ENCODE results near the gene LRP2BP. TPM values are rescaled to one million over a fixed set of nuclear protein-coding genes. Genes with fewer than 3 reads are reported as not detected.
"Not testable (repeated sequence)": the region's sequence is repeated elsewhere in the genome, so short reads cannot be mapped to it uniquely, and the experiment has no call there.

The LRP2BP gene
- total RNA-seq, 1 donor from 2014 or later, result 0.34 TPM

- peak; percentile 29 for DNase-seq
These were observed 36.8 kb downstream of the LRP2BP start for GRCh38 chr4:185358959-185359358.

GRCh38 chr4:185358514-185358913 is 37.2 kb downstream of the LRP2BP start:
- peak; percentile 78 for DNase-seq

DNA sequence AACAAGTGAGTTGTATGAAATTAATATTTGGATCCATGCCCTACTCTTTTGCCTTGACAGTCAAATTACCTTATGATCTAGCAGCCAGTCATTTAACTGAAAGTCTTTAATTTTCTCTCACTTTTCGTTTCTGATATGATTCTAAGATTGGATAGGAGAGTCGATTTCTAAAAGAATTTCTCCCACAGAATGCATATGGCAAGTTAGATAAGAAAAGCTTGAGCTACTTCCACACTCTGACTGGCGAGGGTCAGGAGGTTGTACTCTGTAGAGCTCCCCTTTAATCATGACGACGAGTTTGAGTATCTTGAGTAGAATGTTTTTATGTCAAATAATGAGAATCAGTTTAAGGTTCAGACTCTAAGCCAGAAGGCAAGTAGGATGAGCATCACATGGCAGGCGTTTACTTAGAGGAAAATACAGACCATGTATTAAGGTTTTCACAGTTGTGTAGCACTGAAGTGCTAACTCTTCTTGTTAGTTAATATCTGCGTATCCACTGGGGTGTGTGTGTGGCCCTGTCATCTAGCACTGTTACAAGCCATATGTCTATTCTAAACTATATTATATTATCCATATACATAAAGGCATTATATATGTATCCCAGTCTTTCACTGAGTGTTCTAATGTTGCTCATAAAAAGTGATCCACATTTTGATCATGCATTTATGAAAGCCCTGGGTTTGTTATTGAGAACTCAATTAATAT is 37.8 kb downstream of the LRP2BP start:
- no peak for DNase-seq

DNA sequence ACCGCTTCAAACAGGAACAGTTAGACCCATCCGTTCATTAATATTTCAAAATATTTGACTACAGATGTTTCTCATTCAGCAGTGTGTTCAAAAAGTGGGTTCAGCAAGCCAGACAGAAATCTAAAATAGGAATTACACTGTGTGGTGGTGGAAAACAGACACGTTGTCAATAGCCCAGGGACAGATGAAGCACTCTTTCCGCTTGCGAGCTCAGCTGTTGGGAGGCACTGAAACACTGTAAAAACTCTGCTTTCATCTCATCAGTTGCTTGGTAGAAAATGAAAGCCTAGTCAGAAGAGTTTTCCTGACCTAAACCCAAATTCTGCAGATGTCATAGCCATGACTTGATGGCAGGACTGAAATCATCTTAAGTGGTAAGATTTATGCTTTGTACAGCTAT is 38.5 kb downstream of the LRP2BP start:
- no peak for DNase-seq

DNA sequence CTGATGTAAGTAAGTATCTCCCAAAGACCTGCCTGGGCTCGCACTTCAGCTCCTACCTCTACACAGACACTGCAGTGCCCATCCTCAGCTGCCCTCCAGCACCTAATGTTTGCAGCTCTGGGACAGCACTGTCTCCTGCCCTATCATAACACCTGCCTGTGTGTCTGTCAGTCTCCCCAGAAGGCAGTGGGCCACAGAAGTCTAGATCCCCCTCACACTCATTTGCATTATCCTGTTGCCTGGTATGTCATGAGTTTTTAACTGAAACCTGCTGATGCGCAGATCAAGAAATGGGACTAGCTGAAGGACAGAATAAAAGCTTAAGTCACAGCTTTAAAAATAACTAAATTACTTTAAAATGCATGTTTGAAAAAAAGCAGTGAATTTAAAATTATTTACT is 43.0 kb downstream of the LRP2BP start:
- DNase-seq, result no peak

DNA sequence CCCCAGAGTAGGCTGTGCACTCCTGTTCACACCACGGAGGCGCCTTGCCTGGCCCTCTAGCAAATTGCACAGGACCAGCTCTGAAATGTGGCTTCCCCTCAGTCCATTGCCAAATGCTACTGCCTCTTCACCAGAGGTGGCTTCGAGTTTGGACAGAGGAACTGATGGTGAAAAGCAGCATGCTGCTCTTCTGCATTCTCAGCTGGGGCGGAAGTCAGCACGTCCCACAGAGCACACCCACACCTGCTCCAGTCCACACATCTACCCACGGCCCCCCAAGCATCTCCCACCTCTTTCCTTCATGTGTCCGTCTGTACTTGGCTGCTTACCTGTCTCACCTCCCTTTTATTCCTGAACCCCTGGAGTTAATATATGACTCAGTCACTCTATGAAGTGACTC is 43.5 kb downstream of the LRP2BP start:
- no peak for DNase-seq

GRCh38 chr4:185351691-185352090 is 44.0 kb downstream of the LRP2BP start:
- no peak for DNase-seq

DNA sequence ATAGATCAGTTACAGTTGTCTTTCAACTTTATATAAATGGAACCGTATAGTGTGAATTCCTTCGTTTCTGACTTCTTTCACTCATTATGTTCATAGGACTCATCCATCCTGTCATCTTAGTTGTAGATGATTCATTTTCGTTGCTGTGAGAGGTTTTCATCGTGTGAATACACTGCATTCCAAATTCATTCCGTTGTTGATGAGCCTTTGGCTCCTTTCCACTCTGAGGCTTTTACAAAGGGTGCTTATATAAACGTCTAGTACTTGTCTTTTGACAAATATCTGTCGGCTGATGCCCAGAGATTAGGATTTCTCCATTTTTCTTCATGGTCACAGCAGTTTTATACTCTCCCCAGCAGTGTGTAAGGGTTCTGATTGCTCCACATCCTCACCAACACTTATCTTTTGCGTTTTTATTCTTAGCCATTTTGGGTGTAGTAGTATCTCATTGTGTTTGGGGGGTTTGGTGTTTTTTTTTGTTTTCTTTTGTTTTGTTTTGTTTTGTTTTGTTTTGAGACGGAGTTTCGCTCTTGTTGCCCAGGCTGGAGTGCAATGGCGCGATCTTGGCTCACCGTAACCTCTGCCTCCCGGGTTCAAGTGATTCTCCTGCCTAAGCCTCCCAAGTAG is 48.6 kb downstream of the LRP2BP start:
- no peak for DNase-seq

- DNase-seq, result peak; percentile 54
These were observed 50.8 kb downstream of the LRP2BP start for GRCh38 chr4:185344743-185345538.

DNA sequence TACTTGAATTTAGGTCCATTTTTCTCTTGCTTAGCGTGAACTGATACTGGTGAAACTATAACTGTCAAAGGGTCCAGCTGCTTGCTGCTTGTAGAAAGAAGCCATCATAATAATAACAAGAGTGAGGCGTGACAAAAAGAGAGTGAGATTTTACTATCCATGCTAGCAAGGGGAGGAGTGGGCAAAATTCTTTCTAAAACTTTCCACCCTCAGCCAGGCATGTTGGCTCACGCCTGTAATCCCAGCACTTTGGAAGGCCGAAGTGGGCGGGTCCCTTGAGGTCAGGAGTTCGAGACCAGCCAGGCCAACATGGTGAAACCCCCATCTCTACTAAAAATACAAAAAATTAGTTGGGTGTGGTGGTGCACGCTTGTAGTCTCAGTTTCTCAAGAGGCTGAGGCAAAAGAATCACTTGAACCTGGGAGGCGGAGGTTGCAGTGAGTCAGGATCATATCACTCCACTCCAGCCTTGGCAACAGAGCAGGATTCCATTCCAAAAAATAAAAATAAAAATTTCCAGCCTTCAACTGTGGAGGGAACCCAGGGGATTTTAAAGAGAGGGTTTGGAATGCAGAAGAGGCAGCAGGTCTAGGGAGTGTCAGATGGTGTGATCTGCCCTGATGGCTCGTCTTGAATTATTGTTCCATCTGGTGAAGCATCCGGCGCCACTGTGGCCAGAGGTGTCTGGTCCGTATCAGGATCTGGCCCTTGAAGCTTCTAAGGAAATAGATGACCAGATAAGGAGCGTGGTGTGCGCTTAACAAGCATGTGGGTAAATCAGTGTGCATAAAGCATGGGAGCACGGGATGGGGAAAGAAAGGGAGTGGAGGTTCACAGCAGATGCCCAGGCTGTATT is 51.8 kb downstream of the LRP2BP start:
- DNase-seq, result peak; percentile 45

DNA sequence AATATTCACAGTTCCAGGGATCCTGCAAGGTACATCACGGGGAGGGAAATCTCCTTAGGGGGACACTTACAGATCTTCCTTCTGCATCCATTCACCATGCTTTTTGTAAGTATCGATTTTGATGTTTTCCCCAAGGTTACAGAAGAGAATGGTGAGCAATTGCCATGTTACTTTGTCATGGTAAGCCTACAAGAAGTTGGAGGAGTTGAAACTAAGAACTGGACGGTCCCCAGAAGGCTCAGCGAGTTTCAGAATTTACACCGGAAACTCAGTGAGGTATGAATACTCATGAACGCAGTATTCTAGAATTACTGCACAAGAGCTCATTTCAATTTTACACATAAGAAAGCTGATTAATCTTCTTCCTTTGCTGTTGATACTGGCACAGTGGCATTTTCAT is 53.9 kb downstream of the LRP2BP start:
- DNase-seq, result no peak

DNA sequence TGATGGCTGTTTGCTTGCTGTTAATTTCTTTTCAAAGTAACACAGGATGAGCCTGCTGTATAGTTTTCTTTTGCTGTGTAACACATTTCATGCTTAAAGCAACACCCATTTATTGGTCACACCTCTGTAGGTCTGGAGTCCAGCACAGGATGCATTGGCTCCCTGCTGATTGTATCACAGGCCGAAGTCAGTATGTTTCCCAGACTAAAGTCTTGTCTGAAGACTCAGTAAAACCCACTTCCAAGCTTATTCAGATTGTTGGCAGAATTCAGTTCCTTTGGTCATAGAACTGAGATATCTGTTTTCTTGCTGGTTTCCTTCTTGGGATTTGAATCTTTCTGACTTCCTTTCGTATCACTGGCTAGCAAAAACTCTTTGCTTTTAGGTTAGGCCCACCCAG is 54.3 kb downstream of the LRP2BP start:
- DNase-seq, result no peak

GRCh38 chr4:185339941-185340340 is 55.8 kb downstream of the LRP2BP start:
- no peak for DNase-seq

DNA sequence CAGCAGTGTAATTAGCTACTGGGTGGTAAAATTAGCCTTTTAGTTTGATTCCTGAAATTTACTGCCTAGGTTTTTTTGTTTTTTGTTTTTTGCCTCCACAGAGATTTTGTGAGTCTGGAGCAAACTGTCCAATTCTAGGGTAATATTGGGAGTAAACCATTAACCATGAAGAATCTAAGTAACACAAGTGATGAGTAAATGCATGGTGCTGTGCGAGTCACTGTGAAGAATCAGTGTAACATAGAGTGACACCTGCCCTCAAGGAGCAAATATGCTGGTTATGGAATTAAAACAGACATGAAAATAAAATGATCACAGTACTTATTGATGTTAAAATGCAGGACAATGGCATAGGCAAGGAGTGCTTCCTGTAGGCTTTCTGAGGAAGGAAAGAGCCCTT is 60.1 kb downstream of the LRP2BP start:
- DNase-seq, result no peak

DNA sequence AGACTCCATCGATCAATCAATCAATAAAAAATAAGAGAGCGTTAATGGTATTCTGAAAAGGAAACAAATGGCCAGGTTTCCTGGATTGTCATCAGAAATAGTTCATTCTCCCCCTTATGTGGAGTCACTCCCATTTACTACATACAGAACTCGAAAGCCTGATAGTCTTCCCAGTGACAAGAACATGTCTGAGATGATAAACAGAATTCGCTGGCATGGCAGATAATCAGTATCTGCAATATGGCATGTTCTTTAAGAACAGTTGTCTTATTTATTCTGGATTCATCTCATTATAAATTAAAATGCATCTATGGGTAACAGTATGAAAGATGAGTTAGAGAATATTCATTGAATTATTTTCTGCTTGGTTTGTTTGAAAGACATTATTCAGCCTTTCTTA is 61.4 kb downstream of the LRP2BP start:
- DNase-seq, result no peak

GRCh38 chr4:185332575-185333464 is 62.9 kb downstream of the LRP2BP start:
- DNase-seq, result no peak

DNA sequence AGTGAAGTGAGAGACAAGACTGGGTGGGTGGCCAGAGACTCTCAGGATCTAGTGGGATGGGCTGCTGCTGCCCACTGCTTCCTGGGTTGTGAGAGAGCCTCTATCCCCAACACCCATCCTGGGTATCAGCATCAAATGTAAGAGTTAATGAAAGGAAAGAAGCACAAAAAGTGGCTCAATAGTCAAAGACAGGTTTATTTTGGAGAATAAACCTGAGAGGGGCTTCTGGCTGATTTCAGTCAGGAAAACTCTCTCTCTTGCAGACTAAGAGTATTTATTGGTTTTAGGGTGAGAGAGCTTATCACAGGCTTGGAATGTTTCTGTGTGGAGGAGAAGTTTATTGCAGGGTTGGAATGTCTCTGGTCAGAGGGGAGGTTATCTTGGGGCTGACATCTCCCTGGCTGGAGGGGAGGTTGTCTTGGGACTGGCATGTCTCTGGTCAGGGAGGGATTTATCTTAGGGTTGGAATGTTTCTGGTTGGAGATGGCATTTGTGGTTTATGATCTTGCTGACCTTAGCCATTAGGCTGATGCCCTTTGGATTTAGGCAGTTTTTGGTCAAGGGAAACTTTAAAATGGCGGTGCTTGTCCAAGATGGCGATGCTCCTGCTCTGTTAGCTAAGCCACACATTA is 65.7 kb downstream of the LRP2BP start:
- DNase-seq, result not testable (repeated sequence)

- no peak for DNase-seq
These were observed 67.1 kb downstream of the LRP2BP start for GRCh38 chr4:185328586-185328985.

DNA sequence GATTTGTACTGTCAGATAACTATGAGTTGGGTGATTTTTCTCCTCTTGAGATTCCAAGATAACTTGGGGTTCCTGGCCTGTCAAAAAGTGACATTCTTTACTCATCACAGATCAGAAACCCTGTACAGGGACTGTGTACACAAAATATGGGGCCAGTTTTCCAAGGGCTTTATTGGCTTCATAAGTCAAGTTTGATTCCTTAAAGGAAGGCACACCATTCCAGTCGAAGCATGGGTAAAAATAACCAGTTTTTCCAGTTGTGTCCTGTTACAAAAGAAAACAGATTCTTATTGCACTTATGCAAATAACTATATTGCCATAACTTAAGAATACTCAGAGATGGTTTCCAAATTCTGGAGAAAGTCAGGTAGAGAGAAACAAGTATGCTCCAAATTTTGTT is 70.0 kb downstream of the LRP2BP start:
- not testable (repeated sequence) for DNase-seq

DNA sequence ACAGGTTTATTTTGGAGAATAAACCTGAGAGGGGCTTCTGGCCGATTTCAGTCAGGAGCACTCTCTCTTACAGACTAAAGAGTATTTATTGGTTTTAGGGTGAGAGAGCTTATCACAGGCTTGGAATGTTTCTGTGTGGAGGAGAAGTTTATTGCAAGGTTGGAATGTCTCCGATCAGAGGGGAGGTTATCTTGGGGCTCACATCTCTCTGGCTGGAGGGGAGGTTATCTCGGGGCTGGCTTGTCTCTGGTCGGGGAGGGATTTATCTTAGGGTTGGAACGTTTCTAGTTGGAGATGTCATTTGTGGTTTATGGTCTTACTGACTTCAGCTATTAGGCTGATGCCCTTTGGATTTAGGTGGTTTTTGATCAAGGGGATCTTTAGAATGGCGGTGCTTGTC is 71.4 kb downstream of the LRP2BP start:
- DNase-seq, result not testable (repeated sequence)

GRCh38 chr4:185323606-185324005 is 72.1 kb downstream of the LRP2BP start:
- DNase-seq, result no peak
